MCF 10A (cell line): ENCODE data around the gene SPOCK1. TPM values are rescaled to one million over a fixed set of nuclear protein-coding genes. Genes with fewer than 3 reads are reported as not detected.

Source experiments
- BruUV-seq: library from RNA; stranded (reverse); fragments of 400-500 nt; replicated peaks from 2 replicates; lab custom pipeline; 2021; lab: Mats Ljungman, UMichigan
- CTCF ChIA-PET: fragments of 300-600 bp; sonication (Branson Sonifier 250); formaldehyde crosslinking; extraction: SDS; loops from one replicate; lab custom pipeline; 2021; ENCODE audit warnings: antibody characterized with exemption, inconsistent platforms; lab: Yijun Ruan, JAX
- POLR2A ChIA-PET: fragments of 300-600, 350-650 bp; sonication (Branson Sonifier 250); formaldehyde crosslinking; extraction: SDS; loops from one replicate; lab custom pipeline; 2020; ENCODE audit warnings: antibody characterized with exemption, inconsistent platforms; lab: Yijun Ruan, JAX
- DNase-seq: peaks from one replicate; pipeline ENCODE4 v3.0.0-alpha.2; 2018; ENCODE audit not compliant: unreplicated experiment
- H3K27ac Mint-ChIP-seq: one replicate; pipeline ENCODE4 v1.8.0; 2022; ENCODE audit warnings: mild to moderate bottlenecking, low read depth, mixed read lengths; ENCODE audit not compliant: unreplicated experiment
- H3K27me3 Mint-ChIP-seq: one replicate; pipeline ENCODE4 v1.8.0; 2022; ENCODE audit warnings: mixed read lengths; ENCODE audit not compliant: insufficient read depth, unreplicated experiment
- H3K36me3 Mint-ChIP-seq: one replicate; pipeline ENCODE4 v1.8.0; 2022; ENCODE audit warnings: mild to moderate bottlenecking, moderate library complexity, mixed read lengths; ENCODE audit not compliant: insufficient read depth, unreplicated experiment
- H3K4me1 Mint-ChIP-seq: one replicate; pipeline ENCODE4 v1.8.0; 2022; ENCODE audit warnings: mixed read lengths; ENCODE audit not compliant: insufficient read depth, unreplicated experiment
- H3K4me3 Mint-ChIP-seq: one replicate; pipeline ENCODE4 v1.8.0; 2022; ENCODE audit warnings: mild to moderate bottlenecking, moderate library complexity, mixed read lengths; ENCODE audit not compliant: unreplicated experiment
- H3K9me3 Mint-ChIP-seq: one replicate; pipeline ENCODE4 v1.8.0; 2022; ENCODE audit warnings: mixed read lengths; ENCODE audit not compliant: unreplicated experiment
- CTCF ChIP-seq: fragments of 200-600 bp; IDR thresholded peaks from one replicate; pipeline ENCODE4 v1.8.0; 2022; ENCODE audit warnings: antibody characterized with exemption, mild to moderate bottlenecking; ENCODE audit not compliant: unreplicated experiment
- intact Hi-C: fragments of 100-400 bp; cut with micrococcal nuclease; formaldehyde crosslinking; loops from 2 replicates; pipeline ENCODE4 v1.14.1; 2022
- total RNA-seq: library from RNA; stranded (reverse); gene quantifications from 2 replicates; pipeline ENCODE4 v1.2.3, GENCODE V29; 2022

The SPOCK1 gene
- total RNA-seq, 1 experiment from 2014 or later = 34.3 TPM

- no peak for TF ChIP-seq CTCF
- ChIA-PET CTCF (no interaction called here), POLR2A (no interaction called here)
- no peaks in the 10 kb centered on the region for H3K4me1 Mint-ChIP-seq
- no peak overlapping the region for H3K27ac Mint-ChIP-seq
- H3K36me3 Mint-ChIP-seq = no peaks in the 10 kb centered on the region
- intact Hi-C loops = no loop called here
- H3K9me3 Mint-ChIP-seq = no peaks in the 10 kb centered on the region
- no peaks in the 10 kb centered on the region for H3K27me3 Mint-ChIP-seq
- BruUV-seq = no TSS peak
- no peak for DNase-seq
- H3K4me3 Mint-ChIP-seq = no peak overlapping the region
These were observed 286.7 kb downstream of the SPOCK1 start for GRCh38 chr5:137212471-137212870.

GRCh38 chr5:137209232-137209809 lies 289.8 kb downstream of the SPOCK1 start:
- POLR2A ChIA-PET = no interaction called here
- TF ChIP-seq CTCF = no peak
- Mint-ChIP-seq H3K36me3 (no peaks in the 10 kb centered on the region), H3K27me3 (no peaks in the 10 kb centered on the region), H3K27ac (no peak overlapping the region), H3K4me3 (no peak overlapping the region), H3K4me1 (peaks cover 5% of the 10 kb centered on the region), H3K9me3 (no peaks in the 10 kb centered on the region)
- CTCF ChIA-PET = interaction anchor here (0.5 to 0.6 kb wide), 2 partner anchors 112 to 189 kb away, joined by 3 to 4 read pairs; no protein-coding TSS in a partner anchor
- no TSS peak for BruUV-seq
- intact Hi-C loops = no loop called here
- no peak for DNase-seq

- intact Hi-C loops = no loop called here
- no TSS peak for BruUV-seq
- H3K27ac Mint-ChIP-seq = no peak overlapping the region
- no peak for TF ChIP-seq CTCF
- CTCF ChIA-PET = interaction anchor here (0.6 to 2.9 kb wide), 3 partner anchors 11 to 20 kb away, joined by 3 to 9 read pairs (median 5); no protein-coding TSS in a partner anchor
- DNase-seq = no peak
- POLR2A ChIA-PET = no interaction called here
- H3K36me3 Mint-ChIP-seq = no peaks in the 10 kb centered on the region
- no peaks in the 10 kb centered on the region for H3K27me3 Mint-ChIP-seq
- no peaks in the 10 kb centered on the region for H3K9me3 Mint-ChIP-seq
- no peak overlapping the region for H3K4me3 Mint-ChIP-seq
- peaks cover 5% of the 10 kb centered on the region for H3K4me1 Mint-ChIP-seq
These were observed 291.9 kb downstream of the SPOCK1 start for GRCh38 chr5:137207023-137207760.

GRCh38 chr5:137206030-137206715 lies 293.0 kb downstream of the SPOCK1 start:
- POLR2A ChIA-PET = interaction anchor here (1.1 kb wide), 1 partner anchor 14 kb away, joined by 4 read pairs; no protein-coding TSS in a partner anchor
- Mint-ChIP-seq H3K27ac (no peak overlapping the region), H3K9me3 (no peaks in the 10 kb centered on the region), H3K4me1 (peaks cover 5% of the 10 kb centered on the region), H3K36me3 (no peaks in the 10 kb centered on the region), H3K27me3 (no peaks in the 10 kb centered on the region), H3K4me3 (no peak overlapping the region)
- CTCF ChIA-PET = interaction anchor here (1.2 to 2.9 kb wide), 3 partner anchors 12 to 355 kb away, joined by 3 to 9 read pairs (median 4); no protein-coding TSS in a partner anchor
- no TSS peak for BruUV-seq
- intact Hi-C loops = no loop called here
- no peak for DNase-seq
- no peak for TF ChIP-seq CTCF
